HepG2 (cell line): ENCODE data around the gene COLGALT1. TPM values are rescaled to one million over a fixed set of nuclear protein-coding genes. Genes with fewer than 3 reads are reported as not detected.

Experiments
- ATAC-seq: fragments of 200-7000 bp; cut with Tn5 transposase; 3 replicates; pipeline ENCODE4 v1.9.1; 2020; ENCODE audit warnings: mild to moderate bottlenecking, moderate library complexity
- BruUV-seq: library from RNA; stranded (reverse); fragments of 400-500 nt; replicated peaks from 2 replicates; lab custom pipeline; 2021; lab: Mats Ljungman, UMichigan
- CTCF ChIA-PET: fragments of 300-600 bp; formaldehyde crosslinking; extraction: SDS; loops from one replicate; lab custom pipeline; 2021; ENCODE audit warnings: low total read pairs, inconsistent platforms, low intra/inter-chr PET ratio; lab: Yijun Ruan, JAX
- POLR2A ChIA-PET: fragments of 350-600 bp; sonication (Branson Sonifier 250); formaldehyde crosslinking; loops from one replicate; lab custom pipeline; 2020; ENCODE audit warnings: antibody characterized with exemption, inconsistent platforms; lab: Yijun Ruan, JAX
- DNase-seq: peaks from one replicate; pipeline ENCODE4 v3.0.0-alpha.2; 2015; ENCODE audit warnings: low spot score
- FAIRE-seq: peaks from 3 replicates; lab custom pipeline; 2011; peaks lifted over from hg19 to GRCh38; lab: Jason Lieb, UNC
- H2AFZ ChIP-seq: one replicate; pipeline ENCODE4 v1.6.1; 2011; ENCODE audit warnings: low read length, inconsistent platforms
- H3K27ac ChIP-seq: fragments of 300-600 bp; 3 replicates; pipeline ENCODE4 v1.8.0; 2011; ENCODE audit warnings: mixed run types, mild to moderate bottlenecking, mixed read lengths, low read length, inconsistent platforms; ENCODE audit not compliant: insufficient read depth; ENCODE audit errors: extremely low read length
- H3K27me3 ChIP-seq, 2 experiments: fragments of 200-600 bp in 1 of 2; 2 replicates in 1 of 2; 3 replicates in 1 of 2; pipeline versions ENCODE4 v1.6.0 to v1.8.0; 2011; ENCODE audit warnings: low read length in 2 of 2, mild to moderate bottlenecking in 2 of 2, moderate library complexity in 2 of 2, inconsistent platforms in 1 of 2; ENCODE audit not compliant: insufficient read depth in 2 of 2, control insufficient read depth in 1 of 2
- H3K36me3 ChIP-seq, 2 experiments: fragments of 200-600 bp in 1 of 2; replicated peaks in 1 of 2; 2 replicates in 1 of 2; 3 replicates in 1 of 2; pipeline versions ENCODE4 v1.5.1 to v1.8.0; 2011; ENCODE audit warnings: low read length in 2 of 2, inconsistent platforms in 1 of 2; ENCODE audit not compliant: insufficient read depth in 2 of 2, control insufficient read depth in 1 of 2
- H3K4me1 ChIP-seq: 2 replicates; pipeline ENCODE4 v1.5.1; 2012; ENCODE audit warnings: low read length, inconsistent platforms; ENCODE audit not compliant: insufficient read depth
- H3K4me2 ChIP-seq: 2 replicates; pipeline ENCODE4 v1.6.0; 2011; ENCODE audit warnings: low read depth, low read length, inconsistent platforms
- H3K4me3 ChIP-seq, 3 experiments: fragments of 200-600 bp in 1 of 3; sonication (generic), shearing (Covaris generic) in 1 of 3; replicated peaks in 1 of 3; 2 replicates each; pipeline ENCODE4 v1.5.1; 2011 to 2016; ENCODE audit warnings: low read length in 3 of 3, inconsistent platforms in 2 of 3, low read depth in 2 of 3, mild to moderate bottlenecking in 2 of 3, control low read depth in 1 of 3, mixed read lengths in 1 of 3; ENCODE audit not compliant: insufficient read depth in 1 of 3
- H3K79me2 ChIP-seq: one replicate; pipeline ENCODE4 v1.6.1; 2011; ENCODE audit warnings: low read length, inconsistent platforms; ENCODE audit not compliant: insufficient read depth
- H3K9ac ChIP-seq: 2 replicates; pipeline ENCODE4 v1.6.0; 2011; ENCODE audit warnings: mild to moderate bottlenecking, low read depth, low read length, inconsistent platforms; ENCODE audit not compliant: insufficient read depth
- H3K9me3 ChIP-seq: 2 replicates; pipeline ENCODE4 v1.5.1; 2012; ENCODE audit warnings: mild to moderate bottlenecking, low read length
- H4K20me1 ChIP-seq: 2 replicates; pipeline ENCODE4 v1.6.0; 2011; ENCODE audit warnings: inconsistent platforms, mild to moderate bottlenecking, low read length, moderate library complexity; ENCODE audit not compliant: insufficient read depth
- KDM1A ChIP-seq: IDR thresholded peaks from 2 replicates; pipeline ENCODE4 v1.6.1; 2016; ENCODE audit warnings: missing compliant biosample characterization
- SETDB1 ChIP-seq: sonication (generic); formaldehyde crosslinking; IDR thresholded peaks from 2 replicates; pipeline ENCODE4 v1.5.1; 2020; ENCODE audit warnings: missing genetic modification reagents, mild to moderate bottlenecking, borderline replicate concordance
- ZFP36L1 ChIP-seq: sonication (generic); formaldehyde crosslinking; IDR thresholded peaks from 2 replicates; pipeline ENCODE4 v1.8.0; 2022; ENCODE audit warnings: mild to moderate bottlenecking, missing genetic modification reagents, moderate library complexity
- ZNF234 ChIP-seq: sonication (generic); formaldehyde crosslinking; conservative IDR thresholded peaks from 2 replicates; pipeline ENCODE4 v1.5.1; 2020; ENCODE audit warnings: mild to moderate bottlenecking, missing genetic modification reagents
- ZNF558 ChIP-seq: sonication (generic); formaldehyde crosslinking; IDR thresholded peaks from 2 replicates; pipeline ENCODE4 v1.9.0; 2022; ENCODE audit warnings: mild to moderate bottlenecking, missing genetic modification reagents, borderline replicate concordance
- WGBS: methylation state at CpG from one replicate; pipeline ENCODE4 v1.1.6; 2017; ENCODE audit warnings: low lambda C conversion rate; 5-methylcytosine and 5-hydroxymethylcytosine counted together
- in situ Hi-C: cut with HindIII; loops from 2 replicates; pipeline ENCODE4 v1.10.0; 2017; ENCODE audit warnings: low pct_unique_long_range_greater_than_20kb; ENCODE audit not compliant: extremely low pct_ligation_motif_present
- intact Hi-C: fragments of 100-400 bp; cut with micrococcal nuclease; formaldehyde crosslinking; loops from one replicate; pipeline ENCODE4 v1.10.0; 2022; ENCODE audit not compliant: unreplicated experiment
- polyA plus RNA-seq, 8 experiments: library from polyadenylated mRNA; depleted of rRNA in 3 of 8; stranded (reverse) in 7 of 8; unstranded in 1 of 8; fragments of >200 nt; fragmentation: Illumina TruSeq in 4 of 8; extraction: Trizol in 4 of 8; gene quantifications; 2 replicates each; pipeline versions ENCODE4 v1.2.1 to v1.2.3, GENCODE V29; 2011 to 2016; ENCODE audit warnings: low read depth in 4 of 8, missing spikeins in 1 of 8, mixed read lengths in 1 of 8; ENCODE audit not compliant: insufficient read depth in 1 of 8
- total RNA-seq, 5 experiments: library from RNA; depleted of rRNA; stranded (reverse); fragments of >200 nt; fragmentation: Illumina TruSeq; extraction: Trizol; gene quantifications; 2 replicates each; pipeline ENCODE4 v1.2.3, GENCODE V29; 2016; ENCODE audit warnings: low read depth in 1 of 5
- TF ChIP-seq, protein P1 (sequence below): sonication (generic); formaldehyde crosslinking; IDR thresholded peaks from 2 replicates; pipeline ENCODE4 v1.4.0; 2020; ENCODE audit warnings: missing genetic modification reagents, borderline replicate concordance
- TF ChIP-seq, protein P2 (sequence below): sonication (generic); formaldehyde crosslinking; IDR thresholded peaks from 2 replicates; pipeline ENCODE4 v1.5.0; 2020; ENCODE audit warnings: missing genetic modification reagents

The COLGALT1 gene
- total and polyA plus RNA-seq, 2 of the 13 experiments (the other 11 are each of a cell fraction or from before 2014, with no cell fraction given), result 58.0 to 211 TPM

DNA sequence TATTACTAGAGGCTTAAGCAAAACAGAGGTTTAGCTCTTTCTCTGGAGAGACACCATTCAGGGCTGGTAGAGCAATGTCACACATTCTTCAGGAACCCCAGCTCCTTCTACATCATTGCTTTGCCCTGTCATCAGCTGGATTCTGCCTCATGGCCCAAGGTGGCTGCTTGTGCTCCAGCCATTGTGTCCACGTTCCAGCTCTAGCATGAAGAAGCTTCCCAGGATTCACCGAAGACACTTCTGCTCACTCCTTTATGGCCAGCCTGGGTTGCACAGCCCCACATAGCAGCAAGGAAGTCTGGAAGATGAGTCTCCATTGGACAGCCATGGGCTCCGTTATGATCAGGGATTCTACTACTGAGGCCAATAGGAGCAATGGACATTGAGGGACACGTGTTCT is 30.8 kb upstream of the COLGALT1 start (continued):
- TF ChIP-seq ZNF558 (CRISPR knock-in tag) (no peak), ZNF234 (CRISPR knock-in tag) (no peak), ZFP36L1 (CRISPR knock-in tag) (no peak), KDM1A (0 out of 2 replicates have a peak, but pooled peaks have one; percentile 37)
- TF ChIP-seq, protein P1, sequence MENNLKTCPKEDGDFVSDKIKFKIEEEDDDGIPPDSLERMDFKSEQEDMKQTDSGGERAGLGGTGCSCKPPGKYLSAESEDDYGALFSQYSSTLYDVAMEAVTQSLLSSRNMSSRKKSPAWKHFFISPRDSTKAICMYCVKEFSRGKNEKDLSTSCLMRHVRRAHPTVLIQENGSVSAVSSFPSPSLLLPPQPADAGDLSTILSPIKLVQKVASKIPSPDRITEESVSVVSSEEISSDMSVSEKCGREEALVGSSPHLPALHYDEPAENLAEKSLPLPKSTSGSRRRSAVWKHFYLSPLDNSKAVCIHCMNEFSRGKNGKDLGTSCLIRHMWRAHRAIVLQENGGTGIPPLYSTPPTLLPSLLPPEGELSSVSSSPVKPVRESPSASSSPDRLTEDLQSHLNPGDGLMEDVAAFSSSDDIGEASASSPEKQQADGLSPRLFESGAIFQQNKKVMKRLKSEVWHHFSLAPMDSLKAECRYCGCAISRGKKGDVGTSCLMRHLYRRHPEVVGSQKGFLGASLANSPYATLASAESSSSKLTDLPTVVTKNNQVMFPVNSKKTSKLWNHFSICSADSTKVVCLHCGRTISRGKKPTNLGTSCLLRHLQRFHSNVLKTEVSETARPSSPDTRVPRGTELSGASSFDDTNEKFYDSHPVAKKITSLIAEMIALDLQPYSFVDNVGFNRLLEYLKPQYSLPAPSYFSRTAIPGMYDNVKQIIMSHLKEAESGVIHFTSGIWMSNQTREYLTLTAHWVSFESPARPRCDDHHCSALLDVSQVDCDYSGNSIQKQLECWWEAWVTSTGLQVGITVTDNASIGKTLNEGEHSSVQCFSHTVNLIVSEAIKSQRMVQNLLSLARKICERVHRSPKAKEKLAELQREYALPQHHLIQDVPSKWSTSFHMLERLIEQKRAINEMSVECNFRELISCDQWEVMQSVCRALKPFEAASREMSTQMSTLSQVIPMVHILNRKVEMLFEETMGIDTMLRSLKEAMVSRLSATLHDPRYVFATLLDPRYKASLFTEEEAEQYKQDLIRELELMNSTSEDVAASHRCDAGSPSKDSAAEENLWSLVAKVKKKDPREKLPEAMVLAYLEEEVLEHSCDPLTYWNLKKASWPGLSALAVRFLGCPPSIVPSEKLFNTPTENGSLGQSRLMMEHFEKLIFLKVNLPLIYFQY (CRISPR knock-in tag), result no peak

DNA sequence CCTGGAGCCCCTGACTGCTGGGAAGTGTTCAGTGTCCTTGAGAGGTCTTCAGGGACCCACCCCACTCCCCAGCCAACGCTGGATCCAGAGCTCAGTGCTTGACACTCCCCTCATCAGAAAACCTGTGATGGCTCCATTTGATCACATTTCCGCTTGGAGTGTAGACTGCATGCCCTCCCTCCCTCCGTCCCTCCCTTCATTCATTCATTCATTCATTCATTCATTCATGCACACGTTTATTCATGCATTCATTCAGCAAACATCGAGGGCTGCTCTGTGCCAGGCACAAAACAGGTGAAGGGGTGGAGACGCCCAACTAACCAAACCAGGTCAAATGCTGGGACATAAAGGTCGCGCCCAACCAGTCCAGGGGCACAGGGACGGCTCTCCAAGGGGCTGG is 30.3 kb upstream of the COLGALT1 start:
- 60% methylated on average over 9 of the region's 9 CpGs for WGBS
- intact Hi-C loops (no loop called here), in situ Hi-C loops (no loop called here)
- no peak overlapping the region for H3K27ac ChIP-seq
- POLR2A ChIA-PET, result no interaction called here
- 0 out of 5 replicates have a peak, but pooled peaks cover 1 to 3% of the 10 kb centered on the region in 2 experiments for H3K27me3 ChIP-seq
- no peak overlapping the region for H3K4me3 ChIP-seq
- no peaks in the 10 kb centered on the region for H3K79me2 ChIP-seq
- ATAC-seq, result no peak
- peaks cover 28% of the 10 kb centered on the region for H3K4me1 ChIP-seq
- BruUV-seq, result no TSS peak
- H3K9me3 ChIP-seq, result no peaks in the 10 kb centered on the region
- CTCF ChIA-PET, result no interaction called here
- DNase-seq, result no peak
- no peak overlapping the region for H3K4me2 ChIP-seq
- H3K9ac ChIP-seq, result no peak overlapping the region
- no peak overlapping the region for H2AFZ ChIP-seq
- no peaks in the 10 kb centered on the region for H3K36me3 ChIP-seq
- no peaks in the 10 kb centered on the region for H4K20me1 ChIP-seq
- TF ChIP-seq, protein P2, sequence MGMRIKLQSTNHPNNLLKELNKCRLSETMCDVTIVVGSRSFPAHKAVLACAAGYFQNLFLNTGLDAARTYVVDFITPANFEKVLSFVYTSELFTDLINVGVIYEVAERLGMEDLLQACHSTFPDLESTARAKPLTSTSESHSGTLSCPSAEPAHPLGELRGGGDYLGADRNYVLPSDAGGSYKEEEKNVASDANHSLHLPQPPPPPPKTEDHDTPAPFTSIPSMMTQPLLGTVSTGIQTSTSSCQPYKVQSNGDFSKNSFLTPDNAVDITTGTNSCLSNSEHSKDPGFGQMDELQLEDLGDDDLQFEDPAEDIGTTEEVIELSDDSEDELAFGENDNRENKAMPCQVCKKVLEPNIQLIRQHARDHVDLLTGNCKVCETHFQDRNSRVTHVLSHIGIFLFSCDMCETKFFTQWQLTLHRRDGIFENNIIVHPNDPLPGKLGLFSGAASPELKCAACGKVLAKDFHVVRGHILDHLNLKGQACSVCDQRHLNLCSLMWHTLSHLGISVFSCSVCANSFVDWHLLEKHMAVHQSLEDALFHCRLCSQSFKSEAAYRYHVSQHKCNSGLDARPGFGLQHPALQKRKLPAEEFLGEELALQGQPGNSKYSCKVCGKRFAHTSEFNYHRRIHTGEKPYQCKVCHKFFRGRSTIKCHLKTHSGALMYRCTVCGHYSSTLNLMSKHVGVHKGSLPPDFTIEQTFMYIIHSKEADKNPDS, result no peak
- TF ChIP-seq SETDB1, result no peak
- TF ChIP-seq, all 625 proteins: peak for 0
- FAIRE-seq, result no peak
